Measurements from ENCODE around the gene CD38.

GRCh38 chr4:15874671-15875070, 96.5 kb downstream of the CD38 start:
- TF ChIP-seq, protein P1, sequence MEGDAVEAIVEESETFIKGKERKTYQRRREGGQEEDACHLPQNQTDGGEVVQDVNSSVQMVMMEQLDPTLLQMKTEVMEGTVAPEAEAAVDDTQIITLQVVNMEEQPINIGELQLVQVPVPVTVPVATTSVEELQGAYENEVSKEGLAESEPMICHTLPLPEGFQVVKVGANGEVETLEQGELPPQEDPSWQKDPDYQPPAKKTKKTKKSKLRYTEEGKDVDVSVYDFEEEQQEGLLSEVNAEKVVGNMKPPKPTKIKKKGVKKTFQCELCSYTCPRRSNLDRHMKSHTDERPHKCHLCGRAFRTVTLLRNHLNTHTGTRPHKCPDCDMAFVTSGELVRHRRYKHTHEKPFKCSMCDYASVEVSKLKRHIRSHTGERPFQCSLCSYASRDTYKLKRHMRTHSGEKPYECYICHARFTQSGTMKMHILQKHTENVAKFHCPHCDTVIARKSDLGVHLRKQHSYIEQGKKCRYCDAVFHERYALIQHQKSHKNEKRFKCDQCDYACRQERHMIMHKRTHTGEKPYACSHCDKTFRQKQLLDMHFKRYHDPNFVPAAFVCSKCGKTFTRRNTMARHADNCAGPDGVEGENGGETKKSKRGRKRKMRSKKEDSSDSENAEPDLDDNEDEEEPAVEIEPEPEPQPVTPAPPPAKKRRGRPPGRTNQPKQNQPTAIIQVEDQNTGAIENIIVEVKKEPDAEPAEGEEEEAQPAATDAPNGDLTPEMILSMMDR (IDR thresholded peaks at IDR 0.05; ENCODE audit: poor library complexity, severe bottlenecking): no peak
- no peak for TF ChIP-seq SMC3 (conservative IDR thresholded peaks at IDR 0.05; ENCODE audit: poor library complexity)

Data from neural cell (in vitro differentiated cells).